Neural progenitor cell (in vitro differentiated cells): ENCODE results near the gene IGHMBP2. TPM values are rescaled to one million over a fixed set of nuclear protein-coding genes. Genes with fewer than 3 reads are reported as not detected.

ENCODE experiments used
- DNase-seq: peaks from one replicate; pipeline ENCODE4 v3.0.0-alpha.2; 2016; ENCODE audit warnings: low spot score
- H2AFZ ChIP-seq: fragments of 200-600 bp; sonication (generic); replicated peaks from 2 replicates; pipeline ENCODE4 v1.6.1; 2016; ENCODE audit warnings: antibody characterized with exemption
- H3F3A ChIP-seq: fragments of 200-600 bp; sonication (generic); 2 replicates; pipeline ENCODE4 v1.6.1; 2016; ENCODE audit warnings: antibody characterized with exemption, low read depth
- H3K27ac ChIP-seq: fragments of 200-600 bp; sonication (generic); 2 replicates; pipeline ENCODE4 v1.5.1; 2016; ENCODE audit warnings: mild to moderate bottlenecking
- H3K27me3 ChIP-seq: fragments of 200-600 bp; sonication (generic); 2 replicates; pipeline ENCODE4 v1.6.1; 2016; ENCODE audit warnings: mild to moderate bottlenecking, moderate library complexity
- H3K36me3 ChIP-seq: fragments of 200-600 bp; sonication (generic); 2 replicates; pipeline ENCODE4 v1.5.1; 2016
- H3K4me1 ChIP-seq: fragments of 200-600 bp; sonication (generic); 2 replicates; pipeline ENCODE4 v1.6.1; 2016; ENCODE audit warnings: mixed run types
- H3K4me2 ChIP-seq: fragments of 200-600 bp; sonication (generic); 2 replicates; pipeline ENCODE4 v1.6.1; 2016
- H3K4me3 ChIP-seq: fragments of 200-600 bp; sonication (generic); 2 replicates; pipeline ENCODE4 v1.5.1; 2016
- H3K79me2 ChIP-seq: fragments of 200-600 bp; sonication (generic); 2 replicates; pipeline ENCODE4 v1.6.1; 2016; ENCODE audit warnings: low read depth
- H3K9ac ChIP-seq: fragments of 200-600 bp; sonication (generic); 2 replicates; pipeline ENCODE4 v1.6.1; 2016
- H3K9me3 ChIP-seq: fragments of 200-600 bp; sonication (generic); 2 replicates; pipeline ENCODE4 v1.5.1; 2016; ENCODE audit warnings: low read depth
- H4K20me1 ChIP-seq: fragments of 200-600 bp; sonication (generic); 2 replicates; pipeline ENCODE4 v1.6.1; 2016; ENCODE audit warnings: low read depth
- H3K27ac Mint-ChIP-seq: 3 replicates; pipeline ENCODE4 v1.8.0; 2021; ENCODE audit warnings: mixed read lengths
- H3K27me3 Mint-ChIP-seq: 2 replicates; pipeline ENCODE4 v1.8.0; 2022; ENCODE audit warnings: low read depth, mild to moderate bottlenecking, inconsistent platforms, moderate library complexity, mixed read lengths; ENCODE audit not compliant: insufficient read depth
- H3K36me3 Mint-ChIP-seq: 3 replicates; pipeline ENCODE4 v1.8.0; 2021; ENCODE audit warnings: mixed read lengths
- H3K4me1 Mint-ChIP-seq: 3 replicates; pipeline ENCODE4 v1.8.0; 2021; ENCODE audit warnings: mixed read lengths
- H3K4me3 Mint-ChIP-seq: 3 replicates; pipeline ENCODE4 v1.8.0; 2021; ENCODE audit warnings: mild to moderate bottlenecking, moderate library complexity, mixed read lengths
- H3K9me3 Mint-ChIP-seq: 3 replicates; pipeline ENCODE4 v1.8.0; 2020; ENCODE audit warnings: mixed read lengths
- EZH2 ChIP-seq: fragments of 200-600 bp; sonication (generic); IDR thresholded peaks from 2 replicates; pipeline ENCODE4 v1.6.1; 2017; ENCODE audit warnings: antibody characterized with exemption, mild to moderate bottlenecking, moderate library complexity
- EZH2phosphoT487 ChIP-seq: fragments of 200-600 bp; sonication (generic); IDR thresholded peaks from 2 replicates; pipeline ENCODE4 v1.6.1; 2017; ENCODE audit warnings: antibody characterized with exemption
- total RNA-seq: library from RNA; depleted of rRNA; stranded (reverse); fragments of >200 nt; gene quantifications from 2 replicates; pipeline ENCODE4 v1.2.3, GENCODE V29; 2015; ENCODE audit warnings: low replicate concordance
- TF ChIP-seq, protein P1 (sequence below): fragments of 200-600 bp; sonication (generic); IDR thresholded peaks from 2 replicates; pipeline ENCODE4 v1.5.1; 2017; ENCODE audit warnings: antibody characterized with exemption, mild to moderate bottlenecking

Gene IGHMBP2
- total RNA-seq, 1 donor from 2014 or later, result 13.6 TPM

DNA sequence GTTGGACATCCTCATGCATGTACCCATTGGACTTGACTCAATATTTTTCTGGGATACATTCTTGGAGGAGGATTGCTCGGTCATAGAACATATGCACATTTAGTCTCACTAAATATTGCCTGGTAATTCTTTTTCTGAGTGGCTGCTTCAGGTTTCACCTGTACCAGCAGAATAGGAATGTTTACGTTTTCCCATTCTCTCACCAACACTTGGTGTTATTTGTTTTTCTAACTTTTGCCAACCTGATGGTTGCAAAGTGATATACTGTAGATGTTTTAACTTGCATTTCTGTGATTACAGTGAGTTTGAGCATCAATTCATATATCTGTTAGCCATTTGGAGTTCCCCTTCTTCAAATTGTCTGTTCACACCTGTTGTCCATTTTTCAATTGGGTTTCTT lies 78.4 kb downstream of the IGHMBP2 start:
- no peak overlapping the region for H3K4me2 ChIP-seq
- no peaks in the 10 kb centered on the region for H3K9me3 ChIP-seq
- Mint-ChIP-seq H3K36me3 (no peaks in the 10 kb centered on the region), H3K4me3 (no peak overlapping the region), H3K27ac (no peak overlapping the region), H3K4me1 (no peaks in the 10 kb centered on the region), H3K27me3 (no peaks in the 10 kb centered on the region), H3K9me3 (peaks cover 12% of the 10 kb centered on the region)
- no peaks in the 10 kb centered on the region for H4K20me1 ChIP-seq
- no peak overlapping the region for H3K4me3 ChIP-seq
- no peak overlapping the region for H3K27ac ChIP-seq
- no peaks in the 10 kb centered on the region for H3K36me3 ChIP-seq
- no peaks in the 10 kb centered on the region for H3K79me2 ChIP-seq
- no peak overlapping the region for H2AFZ ChIP-seq
- H3K4me1 ChIP-seq, result no peaks in the 10 kb centered on the region
- no peak overlapping the region for H3K9ac ChIP-seq
- no peaks in the 10 kb centered on the region for H3F3A ChIP-seq
- DNase-seq, result no peak
- TF ChIP-seq EZH2phosphoT487, result no peak
- no peak for TF ChIP-seq EZH2
- TF ChIP-seq, protein P1, sequence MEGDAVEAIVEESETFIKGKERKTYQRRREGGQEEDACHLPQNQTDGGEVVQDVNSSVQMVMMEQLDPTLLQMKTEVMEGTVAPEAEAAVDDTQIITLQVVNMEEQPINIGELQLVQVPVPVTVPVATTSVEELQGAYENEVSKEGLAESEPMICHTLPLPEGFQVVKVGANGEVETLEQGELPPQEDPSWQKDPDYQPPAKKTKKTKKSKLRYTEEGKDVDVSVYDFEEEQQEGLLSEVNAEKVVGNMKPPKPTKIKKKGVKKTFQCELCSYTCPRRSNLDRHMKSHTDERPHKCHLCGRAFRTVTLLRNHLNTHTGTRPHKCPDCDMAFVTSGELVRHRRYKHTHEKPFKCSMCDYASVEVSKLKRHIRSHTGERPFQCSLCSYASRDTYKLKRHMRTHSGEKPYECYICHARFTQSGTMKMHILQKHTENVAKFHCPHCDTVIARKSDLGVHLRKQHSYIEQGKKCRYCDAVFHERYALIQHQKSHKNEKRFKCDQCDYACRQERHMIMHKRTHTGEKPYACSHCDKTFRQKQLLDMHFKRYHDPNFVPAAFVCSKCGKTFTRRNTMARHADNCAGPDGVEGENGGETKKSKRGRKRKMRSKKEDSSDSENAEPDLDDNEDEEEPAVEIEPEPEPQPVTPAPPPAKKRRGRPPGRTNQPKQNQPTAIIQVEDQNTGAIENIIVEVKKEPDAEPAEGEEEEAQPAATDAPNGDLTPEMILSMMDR, result no peak
- no peaks in the 10 kb centered on the region for H3K27me3 ChIP-seq

DNA sequence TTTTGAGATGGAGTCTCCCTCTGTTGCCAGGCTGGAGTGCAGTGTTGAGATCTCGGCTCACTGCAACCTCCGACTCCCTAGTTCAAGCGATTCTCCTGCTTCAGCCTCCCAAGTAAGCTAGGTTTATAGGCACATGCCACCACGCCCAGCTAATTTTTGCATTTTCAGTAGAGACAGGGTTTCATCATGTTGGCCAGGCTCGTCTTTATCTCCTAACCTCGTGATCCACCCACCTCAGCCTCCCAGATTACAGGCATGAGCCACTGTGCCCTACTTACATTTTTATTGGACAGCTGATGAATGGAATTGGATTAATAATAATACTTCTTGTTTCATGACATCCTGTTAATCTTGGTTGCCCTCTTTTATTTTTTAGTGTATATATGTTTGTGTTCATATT lies 80.1 kb downstream of the IGHMBP2 start:
- Histone ChIP-seq H3K27me3 (no peaks in the 10 kb centered on the region), H3K9me3 (no peaks in the 10 kb centered on the region), H4K20me1 (no peaks in the 10 kb centered on the region), H3F3A (no peaks in the 10 kb centered on the region), H3K4me2 (no peak overlapping the region), H3K36me3 (no peaks in the 10 kb centered on the region), H3K27ac (no peak overlapping the region), H3K4me3 (no peak overlapping the region), H3K79me2 (no peaks in the 10 kb centered on the region), H2AFZ (no peak overlapping the region), H3K4me1 (no peaks in the 10 kb centered on the region), H3K9ac (no peak overlapping the region)
- Mint-ChIP-seq H3K4me1 (no peaks in the 10 kb centered on the region), H3K27ac (no peak overlapping the region), H3K36me3 (no peaks in the 10 kb centered on the region), H3K9me3 (peaks cover 17% of the 10 kb centered on the region), H3K27me3 (no peaks in the 10 kb centered on the region), H3K4me3 (no peak overlapping the region)
- no peak for DNase-seq
- no peak for TF ChIP-seq EZH2phosphoT487
- TF ChIP-seq, protein P1, result no peak
- TF ChIP-seq EZH2, result no peak

DNA sequence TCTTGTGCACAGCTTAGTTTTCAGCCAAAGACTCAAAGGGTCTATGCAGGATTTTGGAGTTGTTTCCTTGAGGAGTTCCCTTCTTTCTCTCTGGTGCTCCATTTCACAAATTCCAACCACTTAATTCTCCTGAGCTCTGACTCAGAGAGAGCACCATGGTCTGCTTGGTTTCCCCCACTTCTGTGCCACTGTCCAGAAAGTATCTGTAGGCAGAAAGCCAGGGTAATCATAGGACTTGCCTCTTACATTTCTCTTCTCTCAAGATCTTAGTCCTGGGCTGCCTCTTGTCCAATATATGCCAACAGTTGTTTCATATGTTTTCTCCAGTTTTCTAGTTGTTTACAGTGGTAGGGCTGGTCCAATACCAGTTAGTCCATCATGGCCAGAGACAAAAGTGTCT lies 83.5 kb downstream of the IGHMBP2 start:
- no peaks in the 10 kb centered on the region for H4K20me1 ChIP-seq
- no peaks in the 10 kb centered on the region for H3K79me2 ChIP-seq
- Mint-ChIP-seq H3K27me3 (peaks cover 5% of the 10 kb centered on the region), H3K4me1 (no peaks in the 10 kb centered on the region), H3K4me3 (no peak overlapping the region), H3K27ac (no peak overlapping the region), H3K36me3 (no peaks in the 10 kb centered on the region), H3K9me3 (peaks cover 14% of the 10 kb centered on the region)
- no peak for DNase-seq
- no peaks in the 10 kb centered on the region for H3K9me3 ChIP-seq
- no peak overlapping the region for H3K4me2 ChIP-seq
- H2AFZ ChIP-seq, result no peak overlapping the region
- no peaks in the 10 kb centered on the region for H3K4me1 ChIP-seq
- no peaks in the 10 kb centered on the region for H3F3A ChIP-seq
- no peaks in the 10 kb centered on the region for H3K36me3 ChIP-seq
- no peak overlapping the region for H3K27ac ChIP-seq
- H3K9ac ChIP-seq, result no peak overlapping the region
- H3K27me3 ChIP-seq, result no peaks in the 10 kb centered on the region
- H3K4me3 ChIP-seq, result no peak overlapping the region
- TF ChIP-seq, protein P1, result no peak
- TF ChIP-seq EZH2 (no peak), EZH2phosphoT487 (no peak)
